HCT116 (cell line): Measurements from ENCODE around the gene CDH22. TPM values are rescaled to one million over a fixed set of nuclear protein-coding genes. Genes with fewer than 3 reads are reported as not detected.
A peak's percentile ranks its signal among the peaks of the same experiment; 100 is the strongest.

Source experiments
- ATAC-seq: fragments of 200-7000 bp; cut with Tn5 transposase; 2 replicates; pipeline ENCODE4 v1.9.1; 2020; ENCODE audit warnings: mild to moderate bottlenecking, moderate library complexity
- BruUV-seq: library from RNA; stranded (reverse); fragments of 400-500 nt; replicated peaks from 2 replicates; lab custom pipeline; 2021; lab: Mats Ljungman, UMichigan
- CTCF ChIA-PET: fragments of 300-600 bp; sonication (Branson Sonifier 250); formaldehyde crosslinking; loops from one replicate; lab custom pipeline; 2021; ENCODE audit warnings: antibody characterized with exemption; lab: Charles Lee
- POLR2A ChIA-PET: fragments of 300-600, 350-600 bp; sonication (Branson Sonifier 250); formaldehyde crosslinking; loops from one replicate; lab custom pipeline; 2021; ENCODE audit warnings: antibody characterized with exemption; lab: Charles Lee
- RAD21 ChIA-PET, 2 experiments: fragments of 300-600 bp; sonication (Branson Sonifier 250); formaldehyde crosslinking; loops; one replicate each; lab custom pipeline; 2023; ENCODE audit warnings: low total read pairs in 2 of 2; ENCODE audit not compliant: uncharacterized antibody in 2 of 2, unreplicated experiment in 2 of 2, low non-redundant PET in 1 of 2; lab: Charles Lee
- DNase-seq: peaks from one replicate; pipeline ENCODE4 v3.0.0-alpha.2; 2010; ENCODE audit warnings: low read depth, low spot score
- H2AFZ ChIP-seq: fragments of 200-600 bp; shearing (Covaris generic), sonication (generic); 2 replicates; pipeline ENCODE4 v1.6.1; 2017; ENCODE audit warnings: low read depth, mixed run types, mixed read lengths, antibody characterized with exemption, low read length; ENCODE audit not compliant: poor library complexity, severe bottlenecking
- H3K27ac ChIP-seq: 2 replicates; pipeline ENCODE4 v1.5.1; 2012; ENCODE audit warnings: low read depth, low read length
- H3K27me3 ChIP-seq: fragments of 200-600 bp; sonication (generic); 2 replicates; pipeline ENCODE4 v1.6.1; 2016; ENCODE audit warnings: mixed run types, low read length, mixed read lengths; ENCODE audit not compliant: insufficient read depth
- H3K36me3 ChIP-seq, 2 experiments: fragments of 200-500 bp in 1 of 2; fragments of 200-600 bp in 1 of 2; sonication (Bioruptor generic) in 1 of 2; sonication (generic) in 1 of 2; 2 replicates each; pipeline versions ENCODE4 v1.5.1 to v1.6.1; 2014 to 2016; ENCODE audit warnings: low read length in 2 of 2, inconsistent platforms in 1 of 2, mixed read lengths in 1 of 2, mixed run types in 1 of 2; ENCODE audit not compliant: insufficient read depth in 2 of 2, control insufficient read depth in 1 of 2
- H3K4me1 ChIP-seq, 2 experiments: fragments of 200-600 bp in 1 of 2; sonication (generic) in 1 of 2; 2 replicates each; pipeline versions ENCODE4 v1.5.1 to v1.6.1; 2012 to 2017; ENCODE audit warnings: low read length in 2 of 2, inconsistent platforms in 1 of 2, mild to moderate bottlenecking in 1 of 2, mixed read lengths in 1 of 2, mixed run types in 1 of 2, moderate library complexity in 1 of 2; ENCODE audit not compliant: insufficient read depth in 2 of 2, control insufficient read depth in 1 of 2
- H3K4me2 ChIP-seq: fragments of 200-600 bp; sonication (generic); 2 replicates; pipeline ENCODE4 v1.6.1; 2017; ENCODE audit warnings: mixed run types, low read length, mixed read lengths
- H3K4me3 ChIP-seq, 2 experiments: fragments of 200-600 bp in 1 of 2; sonication (generic) in 1 of 2; replicated peaks in 1 of 2; 2 replicates each; pipeline ENCODE4 v1.5.1; 2011 to 2016; ENCODE audit warnings: low read length in 2 of 2, control low read depth in 1 of 2, low read depth in 1 of 2, mild to moderate bottlenecking in 1 of 2, mixed read lengths in 1 of 2, mixed run types in 1 of 2
- H3K79me2 ChIP-seq: fragments of 200-600 bp; sonication (generic); 2 replicates; pipeline ENCODE4 v1.6.1; 2017; ENCODE audit warnings: mild to moderate bottlenecking, mixed run types, low read length, moderate library complexity, mixed read lengths; ENCODE audit not compliant: insufficient read depth
- H3K9ac ChIP-seq: fragments of 200-600 bp; sonication (generic); 2 replicates; pipeline ENCODE4 v1.6.1; 2016; ENCODE audit warnings: low read length, mixed read lengths
- H3K9me2 ChIP-seq: fragments of 200-600 bp; sonication (generic), shearing (Covaris generic); 2 replicates; pipeline ENCODE4 v1.6.1; 2017; ENCODE audit warnings: mixed run types, mild to moderate bottlenecking, moderate library complexity; ENCODE audit not compliant: insufficient read depth
- H3K9me3 ChIP-seq, 2 experiments: fragments of 200-500 bp in 1 of 2; fragments of 200-600 bp in 1 of 2; sonication (Bioruptor generic) in 1 of 2; sonication (generic) in 1 of 2; 2 replicates each; pipeline ENCODE4 v1.6.1; 2014 to 2017; ENCODE audit warnings: low read length in 2 of 2, mixed read lengths in 2 of 2, inconsistent platforms in 1 of 2, low read depth in 1 of 2, mild to moderate bottlenecking in 1 of 2, mixed run types in 1 of 2, moderate library complexity in 1 of 2; ENCODE audit not compliant: control insufficient read depth in 1 of 2, insufficient read depth in 1 of 2
- H4K20me1 ChIP-seq: fragments of 200-600 bp; sonication (generic), shearing (Covaris generic); 2 replicates; pipeline ENCODE4 v1.6.1; 2017; ENCODE audit warnings: mixed run types, mild to moderate bottlenecking, moderate library complexity; ENCODE audit not compliant: insufficient read depth
- ATF3 ChIP-seq: IDR thresholded peaks from 2 replicates; pipeline ENCODE4 v1.6.1; 2012
- EGR1 ChIP-seq: IDR thresholded peaks from 2 replicates; pipeline ENCODE4 v1.6.1; 2012; ENCODE audit warnings: low read depth
- ELF1 ChIP-seq: IDR thresholded peaks from 2 replicates; pipeline ENCODE4 v1.6.1; 2012; ENCODE audit warnings: low read depth, borderline replicate concordance
- EZH2 ChIP-seq: fragments of 200-600 bp; sonication (generic); IDR thresholded peaks from 2 replicates; pipeline ENCODE4 v1.6.1; 2017; ENCODE audit warnings: antibody characterized with exemption, mixed run types
- EZH2phosphoT487 ChIP-seq: fragments of 200-600 bp; IDR thresholded peaks from 2 replicates; pipeline ENCODE4 v1.6.1; 2018; ENCODE audit warnings: antibody characterized with exemption, borderline replicate concordance
- JUND ChIP-seq: IDR thresholded peaks from 2 replicates; pipeline ENCODE4 v1.6.1; 2012
- MAX ChIP-seq: IDR thresholded peaks from 2 replicates; pipeline ENCODE4 v1.6.1; 2012
- POLR2A ChIP-seq: IDR thresholded peaks from 2 replicates; pipeline ENCODE4 v1.7.0; 2011; ENCODE audit warnings: borderline replicate concordance; ENCODE audit not compliant: insufficient read depth, insufficient read length; ENCODE audit errors: extremely low read depth
- RAD21 ChIP-seq: IDR thresholded peaks from 2 replicates; pipeline ENCODE4 v1.6.1; 2012; ENCODE audit warnings: low read depth, mild to moderate bottlenecking
- REST ChIP-seq: IDR thresholded peaks from 2 replicates; pipeline ENCODE4 v1.6.1; 2012; ENCODE audit warnings: low read depth
- SP1 ChIP-seq: IDR thresholded peaks from 2 replicates; pipeline ENCODE4 v1.6.1; 2012; ENCODE audit warnings: low read depth
- SRF ChIP-seq: IDR thresholded peaks from 2 replicates; pipeline ENCODE4 v1.6.1; 2012; ENCODE audit warnings: low read depth
- YY1 ChIP-seq: IDR thresholded peaks from 2 replicates; pipeline ENCODE4 v1.6.1; 2011; ENCODE audit warnings: low read length, low read depth, moderate library complexity, mild to moderate bottlenecking; ENCODE audit not compliant: insufficient replicate concordance; ENCODE audit errors: extremely low read depth
- ZBTB33 ChIP-seq: IDR thresholded peaks from 2 replicates; pipeline ENCODE4 v1.6.1; 2011; ENCODE audit warnings: mild to moderate bottlenecking, low read length, moderate library complexity; ENCODE audit not compliant: insufficient replicate concordance; ENCODE audit errors: extremely low read depth
- ZFX ChIP-seq: fragments of 450-650 bp; IDR thresholded peaks from 2 replicates; pipeline ENCODE4 v1.6.1; 2017
- ZNF274 ChIP-seq: fragments of 200-500 bp; sonication (Bioruptor generic); IDR thresholded peaks from 2 replicates; pipeline ENCODE4 v1.6.1; 2014; ENCODE audit warnings: mild to moderate bottlenecking, low read depth, low read length, inconsistent platforms
- intact Hi-C: fragments of 100-400 bp; cut with micrococcal nuclease; formaldehyde crosslinking; loops from 2 replicates; pipeline ENCODE4 v1.10.0; 2022
- total RNA-seq: library from RNA; stranded (reverse); gene quantifications from one replicate; pipeline ENCODE4 v1.2.1, GENCODE V29; 2021; ENCODE audit not compliant: unreplicated experiment

Gene CDH22
- total RNA-seq, 1 experiment from 2014 or later: 1.8 TPM

GRCh38 chr20:46309945-46310344 lies 1.6 kb upstream of the CDH22 start:
- Histone ChIP-seq H3K27me3 (peaks cover 16% of the 10 kb centered on the region; the same call in 1 of the 2 replicates), H3K36me3 (no peaks in the 10 kb centered on the region), H4K20me1 (no peaks in the 10 kb centered on the region), H3K4me3 (no peak overlapping the region), H3K9me2 (no peaks in the 10 kb centered on the region), H2AFZ (no peak overlapping the region), H3K4me1 (peaks cover 13 to 32% of the 10 kb centered on the region in 2 experiments; a peak in 3 of 4 replicates), H3K9ac (no peak overlapping the region), H3K27ac (no peak overlapping the region), H3K79me2 (no peaks in the 10 kb centered on the region), H3K4me2 (no peak overlapping the region), H3K9me3 (no peaks in the 10 kb centered on the region)
- ATAC-seq (no peak), DNase-seq (no peak)
- TF ChIP-seq EGR1 (no peak), POLR2A (no peak), SP1 (no peak), RAD21 (no peak), EZH2phosphoT487 (no peak), REST (no peak)
- ChIA-PET CTCF (no interaction called here), RAD21 (no interaction called here), POLR2A (no interaction called here)
- intact Hi-C loops: loop anchor here (5.0 kb wide), 1 partner anchor 178 kb away; no protein-coding TSS in a partner anchor
- BruUV-seq: no TSS peak

- H3K9me2 ChIP-seq: no peaks in the 10 kb centered on the region
- ChIA-PET RAD21 (no interaction called here), CTCF (no interaction called here), POLR2A (no interaction called here)
- H3K79me2 ChIP-seq: no peaks in the 10 kb centered on the region
- H3K9me3 ChIP-seq: no peaks in the 10 kb centered on the region
- peak overlapping the region; percentile 51 for H3K9ac ChIP-seq
- peak overlapping the region; percentile 80 for H3K4me2 ChIP-seq
- peak overlapping the region; percentile 38 to 57 for H3K4me3 ChIP-seq
- BruUV-seq: no TSS peak
- intact Hi-C loops: loop anchor here (5.0 kb wide), 1 partner anchor 176 kb away; no protein-coding TSS in a partner anchor
- H3K27ac ChIP-seq: peak overlapping the region; percentile 57; the same call in 1 of the 2 replicates
- H4K20me1 ChIP-seq: no peaks in the 10 kb centered on the region
- no peak overlapping the region for H2AFZ ChIP-seq
- peaks cover 13% of the 10 kb centered on the region; the same call in 1 of the 2 replicates for H3K27me3 ChIP-seq
- H3K36me3 ChIP-seq: no peaks in the 10 kb centered on the region
- DNase-seq (no peak), ATAC-seq (no peak)
- peaks cover 12 to 29% of the 10 kb centered on the region in 2 experiments; a peak in 3 of 4 replicates for H3K4me1 ChIP-seq
- TF ChIP-seq EZH2 (no peak), ZNF274 (no peak), ATF3 (no peak), ELF1 (no peak), RAD21 (no peak), JUND (no peak), POLR2A (no peak), ZBTB33 (no peak), EZH2phosphoT487 (no peak), EGR1 (no peak), YY1 (no peak), SRF (no peak), MAX (no peak), ZFX (no peak)
These were observed 370 bp downstream of the CDH22 start for GRCh38 chr20:46307999-46308257.
